ENCODE data around the gene POFUT2.

Gene POFUT2

GRCh38 chr21:45281411-45282282 is 6.0 kb downstream of the POFUT2 start:
- no peak for DNase-seq

- no peak for DNase-seq
Observed at GRCh38 chr21:45280969-45281368, 6.7 kb downstream of the POFUT2 start.

GRCh38 chr21:45280178-45280821 is 7.4 kb downstream of the POFUT2 start:
- no peak for DNase-seq

GRCh38 chr21:45279446-45280177 is 8.1 kb downstream of the POFUT2 start:
- no peak for DNase-seq

GRCh38 chr21:45278156-45278911 is 9.4 kb downstream of the POFUT2 start:
- DNase-seq = no peak

GRCh38 chr21:45277101-45278045 is 10.3 kb downstream of the POFUT2 start:
- DNase-seq = no peak

GRCh38 chr21:45276596-45276995 is 11.1 kb downstream of the POFUT2 start:
- DNase-seq = no peak

- no peak for DNase-seq
Observed at GRCh38 chr21:45270306-45270821, 17.3 kb downstream of the POFUT2 start.

- DNase-seq = no peak
Observed at GRCh38 chr21:45269861-45270260, 17.8 kb downstream of the POFUT2 start.

GRCh38 chr21:45267390-45267760 is 20.3 kb downstream of the POFUT2 start:
- no peak for DNase-seq

- DNase-seq = no peak
Observed at GRCh38 chr21:45266518-45267389, 20.9 kb downstream of the POFUT2 start.

GRCh38 chr21:45265721-45266517 is 21.8 kb downstream of the POFUT2 start:
- DNase-seq = no peak

GRCh38 chr21:45264912-45265515 is 22.7 kb downstream of the POFUT2 start:
- DNase-seq = no peak

- DNase-seq = no peak
Observed at GRCh38 chr21:45264146-45264911, 23.4 kb downstream of the POFUT2 start.

- DNase-seq = no peak
Observed at GRCh38 chr21:45263534-45263933, 24.2 kb downstream of the POFUT2 start.

- no peak for DNase-seq
Observed at GRCh38 chr21:45262616-45263015, 25.1 kb downstream of the POFUT2 start.

- no peak for DNase-seq
Observed at GRCh38 chr21:45262041-45262581, 25.6 kb downstream of the POFUT2 start.

GRCh38 chr21:45261093-45261492 is 26.6 kb downstream of the POFUT2 start:
- DNase-seq = no peak

Data from suppressor macrophage treated with lipopolysaccharide for 4 hours (primary cell).